H1 (cell line): Measurements from ENCODE around the gene DYNLT2B.

Experiments
- CREB1 ChIP-seq: IDR thresholded peaks from 2 replicates; pipeline ENCODE4 v1.6.1; 2012; ENCODE audit warnings: inconsistent platforms
- CTCF ChIP-seq, 3 experiments: IDR thresholded peaks; 1 replicate in 2 of 3; 2 replicates in 1 of 3; pipeline versions ENCODE4 v1.5.1 to v1.6.1; 2011; ENCODE audit warnings: low read length in 3 of 3, mild to moderate bottlenecking in 3 of 3, inconsistent platforms in 2 of 3, low read depth in 1 of 3, moderate library complexity in 1 of 3; ENCODE audit not compliant: insufficient read depth in 1 of 3; ENCODE audit errors: control extremely low read depth in 1 of 3

GRCh38 chr3:196354132-196354531 lies 36.1 kb upstream of the DYNLT2B start:
- TF ChIP-seq CTCF (IDR thresholded peaks at IDR 0.05; ENCODE audit: control extremely low read depth in 1 of 3, insufficient read depth in 1 of 3, low read depth in 1 of 3, low read length in 3 of 3) (no peak), CREB1 (no peak)
